H4 (cell line): ENCODE measurements around the gene SNAP23. TPM values are rescaled to one million over a fixed set of nuclear protein-coding genes. Genes with fewer than 3 reads are reported as not detected.

ENCODE experiments used
- DNase-seq: peaks from one replicate; pipeline ENCODE4 v3.0.0-alpha.2; 2015; ENCODE audit warnings: low spot score
- total RNA-seq: library from RNA; depleted of rRNA; stranded (reverse); fragments of >200 nt; shearing (Covaris generic); gene quantifications from 2 replicates; pipeline ENCODE4 v1.2.3, GENCODE V29; 2014; rRNA removed

SNAP23 gene
- total RNA-seq, 1 experiment from 2014 or later, result 87.9 TPM

- DNase-seq, result no peak
Measured at GRCh38 chr15:42558739-42559138, 63.3 kb downstream of the SNAP23 start.

DNA sequence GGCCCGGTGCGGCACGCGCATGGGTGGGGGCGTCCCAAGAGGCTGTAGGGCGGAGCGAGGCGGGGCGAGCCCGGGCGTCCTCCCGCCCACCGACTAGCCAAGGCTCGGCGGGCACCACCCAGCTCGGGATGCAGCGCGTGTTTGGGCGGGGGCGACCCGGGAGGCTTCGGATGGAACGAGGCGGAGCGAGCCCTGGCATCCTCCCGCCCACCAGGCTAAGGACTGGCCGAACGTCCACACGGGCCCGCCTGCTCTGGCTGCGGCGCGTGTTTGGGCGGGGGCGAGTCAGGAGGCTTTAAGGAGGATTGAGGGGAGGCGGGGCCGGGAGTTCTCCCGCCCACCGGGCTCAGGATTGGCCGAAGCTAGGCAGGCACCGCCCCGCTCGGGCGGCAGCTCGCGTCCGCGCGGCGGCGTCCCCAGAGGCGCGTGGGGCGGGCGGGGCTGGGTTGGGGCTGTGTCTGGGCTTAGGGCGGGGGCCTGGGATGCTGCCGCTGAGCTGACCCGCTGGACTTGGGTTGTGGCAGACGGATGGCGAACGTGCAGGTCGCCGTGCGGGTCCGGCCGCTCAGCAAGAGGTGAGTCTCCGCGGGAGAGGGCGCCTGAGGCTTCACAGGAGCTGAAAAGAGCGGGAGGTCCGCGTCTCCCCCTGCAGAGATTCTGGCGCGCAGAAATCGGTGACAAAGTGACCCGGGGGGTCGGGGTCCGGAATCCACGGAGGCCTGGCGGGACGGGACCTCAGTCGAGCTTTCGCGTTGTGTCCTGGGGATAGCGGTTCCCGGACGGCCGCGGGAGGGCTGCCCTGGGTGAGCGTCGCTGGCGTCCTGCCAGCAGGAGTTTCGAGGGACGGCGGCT, 80.0 kb downstream of the SNAP23 start, which contains the start of gene STARD9:
Gene STARD9 (plus strand): TSS at position 419 of the 852 bp plus-strand sequence. CDS start 110 bp downstream, at position 529.
- DNase-seq, result peak; percentile 97

DNA sequence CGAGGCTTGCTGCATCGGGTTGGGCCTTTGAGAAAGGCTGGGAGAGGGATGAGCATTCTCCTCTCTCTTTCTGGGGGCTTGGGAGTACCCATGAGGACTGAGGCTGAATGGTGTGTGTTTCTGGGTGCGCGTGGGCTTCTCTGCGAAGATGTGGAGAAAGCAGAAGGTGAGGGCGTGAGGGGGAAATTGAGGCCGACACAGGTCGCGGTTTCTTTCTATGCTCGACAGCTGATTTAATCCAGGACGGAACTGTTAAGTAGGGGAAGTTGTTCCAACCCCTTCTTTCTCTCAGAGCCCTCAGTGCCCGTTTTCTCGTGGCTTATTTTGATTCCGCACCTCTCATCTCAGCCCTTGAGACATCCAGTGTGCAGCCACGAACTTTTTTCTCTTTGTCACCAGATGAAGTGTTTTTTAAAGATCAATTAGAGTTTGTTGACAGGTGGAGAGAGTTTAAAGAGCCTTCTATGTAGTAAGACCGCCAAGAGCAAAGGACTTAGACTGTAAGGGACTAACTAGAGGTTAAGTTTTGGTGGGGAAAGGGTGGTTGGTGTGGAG, 80.7 kb downstream of the SNAP23 start:
- DNase-seq, result no peak

GRCh38 chr15:42576776-42577175, 81.3 kb downstream of the SNAP23 start:
- DNase-seq, result no peak

DNA sequence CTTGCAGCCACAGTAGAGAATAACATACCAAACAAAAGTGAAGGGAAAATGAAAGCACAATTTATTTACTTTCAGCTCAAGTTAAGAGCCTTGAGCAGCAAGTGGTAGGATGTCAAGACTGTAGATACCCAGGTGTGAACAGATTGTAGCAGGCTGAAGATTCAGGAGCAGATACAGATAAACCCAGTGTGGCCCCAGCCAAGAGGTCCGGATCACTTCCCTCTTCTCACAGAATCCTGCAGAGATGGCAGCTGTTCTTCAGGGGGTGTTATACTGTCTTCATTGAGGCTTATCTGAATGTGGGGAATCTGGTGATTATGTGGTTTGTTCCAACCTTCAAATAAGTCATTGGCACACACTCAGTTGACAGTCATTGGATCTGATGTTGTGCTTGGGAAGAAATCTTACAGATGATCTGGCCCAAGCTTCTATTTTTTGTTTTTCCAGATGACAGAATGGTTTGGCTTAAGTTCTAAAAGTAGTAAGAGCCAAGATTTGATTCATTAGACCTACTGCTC, 82.1 kb downstream of the SNAP23 start:
- DNase-seq, result peak; percentile 18

DNA sequence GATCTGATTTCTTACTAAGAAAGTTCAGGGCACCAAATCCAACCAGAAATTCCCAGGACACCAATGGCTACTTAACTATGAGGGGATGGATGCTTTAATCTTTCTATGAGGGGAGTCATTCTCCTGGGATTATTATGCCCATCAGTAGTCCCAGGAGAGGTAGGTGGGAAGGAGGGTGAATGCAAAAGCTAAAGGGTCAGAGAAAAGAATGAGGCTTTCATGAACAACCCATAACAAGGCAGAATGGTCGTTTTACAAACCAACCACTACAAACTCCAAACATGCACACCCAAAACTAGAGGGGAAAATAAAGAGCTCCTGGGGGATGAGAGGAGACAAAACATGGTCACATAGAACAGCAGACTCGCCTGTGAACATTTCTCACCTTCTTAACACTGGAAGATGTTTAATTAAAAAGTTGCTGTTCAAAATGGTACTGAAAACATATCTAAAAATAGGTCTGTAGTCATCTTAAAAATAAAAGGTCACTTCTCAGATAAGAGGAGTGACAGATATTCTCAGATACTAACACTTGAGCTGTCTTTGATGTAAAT, 83.6 kb downstream of the SNAP23 start:
- no peak for DNase-seq

GRCh38 chr15:42581272-42581730, 85.9 kb downstream of the SNAP23 start:
- peak; percentile 24 for DNase-seq

Other genes starting within 250 kb of the SNAP23 start
- 10.4 and 16.1 TPM in 2 replicates for gene GANC, start 222.4 kb upstream of the SNAP23 start, total RNA-seq
- 46.7 and 52.1 TPM in 2 replicates for gene TMEM87A, start 222.2 kb upstream of the SNAP23 start, total RNA-seq
- gene CAPN3, start 136.1 kb upstream of the SNAP23 start, total RNA-seq, result 0.43 TPM in 1 of 2 replicates, not detected in the other
- 16.3 and 19.2 TPM in 2 replicates for gene ZNF106, start 4.5 kb upstream of the SNAP23 start, total RNA-seq
- gene LRRC57, start 53.2 kb downstream of the SNAP23 start, total RNA-seq, result 6.3 and 14.2 TPM in 2 replicates
- gene HAUS2, start 53.2 kb downstream of the SNAP23 start, total RNA-seq, result 40.0 and 41.8 TPM in 2 replicates
- 0.70 and 0.88 TPM in 2 replicates for gene STARD9, start 80.0 kb downstream of the SNAP23 start, total RNA-seq
- gene CDAN1, start 241.5 kb downstream of the SNAP23 start, total RNA-seq, result 8.2 and 11.6 TPM in 2 replicates